G401 (cell line): ENCODE data around the gene LY6G6D. TPM values are rescaled to one million over a fixed set of nuclear protein-coding genes. Genes with fewer than 3 reads are reported as not detected.
A peak's percentile ranks its signal among the peaks of the same experiment; 100 is the strongest.

Experiments used
- DNase-seq: peaks from one replicate; pipeline ENCODE4 v3.0.0-alpha.2; 2015; ENCODE audit warnings: low spot score
- in situ Hi-C: cut with HindIII; loops from 2 replicates; pipeline ENCODE4 v1.10.0; 2016; ENCODE audit warnings: low sequenced_read_pairs, mixed read lengths
- total RNA-seq: library from RNA; depleted of rRNA; stranded (reverse); fragments of >200 nt; shearing (Covaris generic); gene quantifications from 2 replicates; pipeline ENCODE4 v1.2.3, GENCODE V29; 2014

LY6G6D gene
- total RNA-seq, 1 experiment from 2014 or later, result not detected

- no peak for DNase-seq
- in situ Hi-C loops, result no loop called here
Measured at GRCh38 chr6:31713991-31714684, 1.0 kb upstream of the LY6G6D start.

GRCh38 chr6:31717499-31718222 lies 2.5 kb downstream of the LY6G6D start:
- no peak for DNase-seq
- in situ Hi-C loops, result no loop called here

- no peak for DNase-seq
- in situ Hi-C loops, result no loop called here
Measured at GRCh38 chr6:31718265-31718664, 3.1 kb downstream of the LY6G6D start.

GRCh38 chr6:31719001-31719400 lies 3.9 kb downstream of the LY6G6D start:
- in situ Hi-C loops, result no loop called here
- DNase-seq, result no peak

GRCh38 chr6:31720196-31720770 lies 5.1 kb downstream of the LY6G6D start:
- DNase-seq, result no peak
- in situ Hi-C loops, result no loop called here

GRCh38 chr6:31721351-31722020 lies 6.3 kb downstream of the LY6G6D start, which contains the start of gene LY6G6C:
LY6G6C (minus strand) TSS chr6:31721746; CDS start chr6:31721679, 67 bp downstream.
- in situ Hi-C loops, result no loop called here
- DNase-seq, result no peak

GRCh38 chr6:31722173-31722572 lies 7.0 kb downstream of the LY6G6D start:
- in situ Hi-C loops, result no loop called here
- no peak for DNase-seq

- in situ Hi-C loops, result no loop called here
- no peak for DNase-seq
Measured at GRCh38 chr6:31723245-31723979, 8.3 kb downstream of the LY6G6D start, which contains the start of gene MPIG6B. MPIG6B (plus strand) TSS chr6:31723373; CDS start chr6:31723384, 11 bp downstream.

- no peak for DNase-seq
- in situ Hi-C loops, result no loop called here
Measured at GRCh38 chr6:31723980-31724691, 9.0 kb downstream of the LY6G6D start.

GRCh38 chr6:31725502-31726350 lies 10.6 kb downstream of the LY6G6D start:
- no peak for DNase-seq
- in situ Hi-C loops, result no loop called here

GRCh38 chr6:31727034-31727716 lies 12.0 kb downstream of the LY6G6D start:
- DNase-seq, result no peak
- in situ Hi-C loops, result no loop called here

- in situ Hi-C loops, result no loop called here
- DNase-seq, result no peak
Measured at GRCh38 chr6:31727717-31728671, 12.8 kb downstream of the LY6G6D start.

- in situ Hi-C loops, result no loop called here
- DNase-seq, result no peak
Measured at GRCh38 chr6:31728767-31729514, 13.8 kb downstream of the LY6G6D start, which contains the start of gene DDAH2. DDAH2 (minus strand) TSS chr6:31729299; CDS start chr6:31729161, 138 bp downstream.

- peak; percentile 72 for DNase-seq
- in situ Hi-C loops, result no loop called here
Measured at GRCh38 chr6:31729515-31729978, 14.4 kb downstream of the LY6G6D start.

- peak; percentile 63 for DNase-seq
- in situ Hi-C loops, result no loop called here
Measured at GRCh38 chr6:31729979-31730630, 15.0 kb downstream of the LY6G6D start.
